ENCODE results near the gene INO80C.

GRCh38 chr18:35528749-35529274 is 31.1 kb upstream of the INO80C start:
- TF ChIP-seq CTCF (IDR thresholded peaks at IDR 0.05; ENCODE audit: borderline replicate concordance, extremely low read depth, low read length, poor library complexity, severe bottlenecking) (no peak), EZH2 (IDR thresholded peaks at IDR 0.05; ENCODE audit: borderline replicate concordance, low read depth, low read length, severe bottlenecking) (no peak)

Data from DND-41 (cell line).